Measurements from ENCODE around the gene USP48.

The USP48 gene

DNA sequence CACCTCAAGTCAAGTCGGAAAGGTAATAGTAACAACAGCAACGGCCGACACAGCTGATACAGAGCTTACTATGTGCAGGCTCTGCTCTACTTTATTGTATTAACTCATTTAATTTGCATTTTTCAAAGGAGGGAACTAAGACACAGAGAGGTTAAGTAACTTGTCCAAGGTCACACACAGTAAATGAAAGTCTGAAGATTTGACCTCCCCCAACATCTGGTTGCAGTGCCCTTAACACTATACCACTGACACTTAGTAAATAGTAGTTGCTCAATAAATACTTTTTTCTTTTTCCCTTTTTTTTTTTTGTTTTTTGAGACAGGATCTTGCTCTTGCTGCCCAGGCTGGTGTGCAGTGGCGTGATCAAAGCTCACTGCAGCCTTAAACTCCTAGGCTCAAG lies 153.0 kb downstream of the USP48 start:
- no peak for DNase-seq

DNA sequence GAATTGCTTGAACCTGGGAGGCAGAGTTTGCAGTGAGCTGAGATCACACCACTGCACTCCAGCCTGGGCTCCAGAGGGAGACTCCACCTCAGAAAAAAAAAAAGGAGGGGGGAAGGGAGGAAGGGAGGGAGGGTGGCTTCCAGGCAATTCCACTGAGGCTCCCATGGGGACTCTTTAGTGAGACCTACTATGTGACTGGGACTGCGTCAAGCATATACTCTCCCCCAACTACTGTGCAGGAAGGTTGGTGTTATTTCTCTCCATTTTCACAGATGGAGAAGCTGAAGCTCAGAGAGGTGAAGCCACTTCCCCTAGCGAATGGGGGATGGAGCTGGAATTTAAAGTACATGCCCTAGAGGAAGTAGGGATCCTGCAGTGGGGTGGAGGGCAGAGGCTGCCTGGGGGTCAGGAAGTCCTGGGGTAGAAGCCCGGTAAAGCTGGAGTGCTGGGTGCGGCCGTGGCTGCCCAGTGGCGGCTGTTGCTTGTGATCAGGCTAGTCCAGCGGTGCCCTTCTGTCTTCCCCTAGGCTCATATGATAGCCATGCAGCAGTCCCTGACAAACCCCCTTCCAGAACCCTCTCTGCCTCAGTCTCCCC lies 154.1 kb downstream of the USP48 start:
- DNase-seq, result no peak
